ENCODE results near the gene CHMP2A. TPM values are rescaled to one million over a fixed set of nuclear protein-coding genes. Genes with fewer than 3 reads are reported as not detected.

CHMP2A gene
- total RNA-seq, 2 experiments from 2014 or later: 88.3 to 90.0 TPM

DNA sequence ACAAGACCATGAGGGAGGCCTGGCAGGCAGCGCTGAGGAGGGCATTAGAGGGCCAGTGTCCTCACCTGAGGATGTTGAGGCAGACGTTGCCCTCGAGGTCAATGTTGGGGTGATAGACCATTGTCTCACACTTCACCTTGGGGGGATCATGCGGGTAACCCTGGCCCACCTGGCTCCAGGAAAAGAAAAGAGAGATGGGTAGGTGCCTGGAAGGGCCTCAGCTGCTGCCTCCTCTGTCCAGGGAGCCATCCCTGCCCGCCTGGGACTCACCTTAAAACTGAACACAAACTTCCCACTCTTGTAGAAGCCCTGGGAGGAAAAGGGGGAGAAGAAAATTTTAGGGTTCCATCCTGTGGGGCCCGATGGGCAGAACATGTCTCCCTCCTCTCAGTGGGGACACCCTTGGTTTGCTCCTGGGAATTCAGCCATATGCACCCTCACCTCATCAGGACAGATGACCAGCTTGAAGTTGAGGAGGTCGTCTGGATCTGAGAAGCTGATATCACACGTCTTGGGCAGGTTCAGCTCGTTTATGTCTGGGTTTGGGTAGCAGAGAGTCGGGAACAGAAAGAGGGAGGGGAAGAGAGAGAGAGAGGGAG is 1.8 kb upstream of the CHMP2A start:
- H3K4me3 Mint-ChIP-seq: peak overlapping the region; percentile 98
- POLR2A ChIA-PET: interaction anchor here (0.7 to 4.2 kb wide), 5 partner anchors 8 to 37 kb away, joined by 3 to 39 read pairs (median 4); partner anchors contain the start of genes TRIM28 and ZBTB45
- CTCF ChIA-PET: interaction anchor here (1.4 kb wide), 1 partner anchor 36 kb away, joined by 6 read pairs; the partner anchor contains the start of gene ZBTB45
- H3K36me3 Mint-ChIP-seq (ENCODE audit: low read depth): peaks cover 61% of the 10 kb centered on the region
- DNase-seq: no peak
- H3K27me3 Mint-ChIP-seq: no peaks in the 10 kb centered on the region
- peaks cover 48% of the 10 kb centered on the region for H3K4me1 Mint-ChIP-seq (ENCODE audit: low read depth)
- peak overlapping the region; percentile 100 for H3K27ac Mint-ChIP-seq
- ATAC-seq: no peak
- intact Hi-C loops (cut with micrococcal nuclease): no loop called here
- TF ChIP-seq, protein P1, sequence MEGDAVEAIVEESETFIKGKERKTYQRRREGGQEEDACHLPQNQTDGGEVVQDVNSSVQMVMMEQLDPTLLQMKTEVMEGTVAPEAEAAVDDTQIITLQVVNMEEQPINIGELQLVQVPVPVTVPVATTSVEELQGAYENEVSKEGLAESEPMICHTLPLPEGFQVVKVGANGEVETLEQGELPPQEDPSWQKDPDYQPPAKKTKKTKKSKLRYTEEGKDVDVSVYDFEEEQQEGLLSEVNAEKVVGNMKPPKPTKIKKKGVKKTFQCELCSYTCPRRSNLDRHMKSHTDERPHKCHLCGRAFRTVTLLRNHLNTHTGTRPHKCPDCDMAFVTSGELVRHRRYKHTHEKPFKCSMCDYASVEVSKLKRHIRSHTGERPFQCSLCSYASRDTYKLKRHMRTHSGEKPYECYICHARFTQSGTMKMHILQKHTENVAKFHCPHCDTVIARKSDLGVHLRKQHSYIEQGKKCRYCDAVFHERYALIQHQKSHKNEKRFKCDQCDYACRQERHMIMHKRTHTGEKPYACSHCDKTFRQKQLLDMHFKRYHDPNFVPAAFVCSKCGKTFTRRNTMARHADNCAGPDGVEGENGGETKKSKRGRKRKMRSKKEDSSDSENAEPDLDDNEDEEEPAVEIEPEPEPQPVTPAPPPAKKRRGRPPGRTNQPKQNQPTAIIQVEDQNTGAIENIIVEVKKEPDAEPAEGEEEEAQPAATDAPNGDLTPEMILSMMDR (IDR thresholded peaks at IDR 0.05): no peak
- H3K9me3 Mint-ChIP-seq: no peaks in the 10 kb centered on the region

DNA sequence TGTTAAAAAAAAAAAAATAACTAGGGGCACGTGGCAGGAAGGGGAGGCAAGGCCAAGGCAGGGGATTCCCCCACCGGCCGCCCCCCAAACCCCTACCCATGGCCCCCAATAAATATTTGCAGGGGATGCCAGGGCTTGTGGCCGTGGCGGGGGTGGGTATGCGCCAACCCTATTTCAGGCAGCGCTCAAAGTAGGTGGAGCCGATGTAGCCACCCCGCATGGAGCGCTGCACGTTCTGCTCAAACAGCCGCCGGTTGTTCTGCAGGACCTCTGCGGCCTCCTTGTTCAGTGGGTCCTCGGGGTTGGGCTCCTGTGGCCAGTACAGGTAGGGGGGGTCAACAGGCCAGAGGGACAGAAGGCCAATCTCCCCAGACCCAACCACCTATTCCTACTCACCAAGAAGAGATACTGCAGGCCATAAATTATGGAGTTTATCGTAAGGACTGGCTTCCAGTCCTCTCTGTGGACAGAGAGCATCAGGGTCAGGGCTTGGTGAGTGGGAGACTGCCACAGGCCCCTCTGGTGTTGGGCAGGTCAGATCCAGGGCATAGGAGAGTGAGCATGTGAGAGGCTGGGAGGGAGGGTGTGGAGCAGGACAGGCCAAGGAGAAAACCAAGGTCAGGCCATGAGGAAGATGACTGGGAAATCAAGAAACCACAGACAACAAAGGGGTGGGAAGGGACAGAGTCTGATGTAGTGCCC is 1.2 kb upstream of the CHMP2A start:
- H3K4me3 Mint-ChIP-seq: peak overlapping the region; percentile 98
- ChIA-PET CTCF (interaction anchor here (1.2 to 3.1 kb wide), 5 partner anchors 25 to 42 kb away, joined by 4 to 19 read pairs (median 6); partner anchors contain the start of gene ZBTB45), POLR2A (interaction anchor here (0.7 to 13.1 kb wide), 12 partner anchors 7 to 206 kb away, joined by 3 to 164 read pairs (median 7); partner anchors contain the start of genes MZF1, TRIM28, ZBTB45 and ZNF446)
- no peaks in the 10 kb centered on the region for H3K27me3 Mint-ChIP-seq
- H3K4me1 Mint-ChIP-seq (ENCODE audit: low read depth): peaks cover 42% of the 10 kb centered on the region
- no peaks in the 10 kb centered on the region for H3K9me3 Mint-ChIP-seq
- peaks cover 64% of the 10 kb centered on the region for H3K36me3 Mint-ChIP-seq (ENCODE audit: low read depth)
- intact Hi-C loops (cut with micrococcal nuclease): no loop called here
- TF ChIP-seq, protein P1 (IDR thresholded peaks at IDR 0.05): no peak
- DNase-seq: no peak
- ATAC-seq: no peak
- H3K27ac Mint-ChIP-seq: peak overlapping the region; percentile 100

DNA sequence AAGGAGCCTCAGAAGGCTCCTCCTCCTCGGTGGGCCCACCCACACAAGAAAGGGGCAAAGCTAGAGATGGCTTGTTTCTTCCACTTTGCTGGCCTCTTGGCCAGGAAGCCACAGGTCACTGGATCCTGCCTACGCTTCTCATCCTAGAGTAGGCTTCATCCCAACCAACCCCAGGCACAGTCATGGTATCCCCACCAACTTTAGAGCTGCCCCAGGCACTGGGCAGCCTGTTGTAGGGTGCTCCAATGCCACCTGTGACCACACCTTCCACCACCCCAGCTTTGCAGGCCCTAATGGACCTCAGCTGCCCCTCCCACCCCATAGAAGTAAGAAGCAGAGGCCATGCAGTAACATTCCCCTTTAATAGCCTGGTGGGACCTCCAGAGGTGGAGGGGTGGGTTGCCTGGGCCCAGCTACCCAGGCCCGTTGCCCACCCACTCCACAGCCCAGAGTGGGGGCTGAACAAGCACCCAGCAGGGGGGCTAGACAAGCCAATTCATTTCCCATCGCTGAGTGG is 522 bp upstream of the CHMP2A start:
- TF ChIP-seq, protein P1 (IDR thresholded peaks at IDR 0.05): no peak
- Mint-ChIP-seq H3K27me3 (no peaks in the 10 kb centered on the region), H3K4me3 (peak overlapping the region; percentile 98), H3K27ac (peak overlapping the region; percentile 100), H3K36me3 (ENCODE audit: low read depth) (peaks cover 71% of the 10 kb centered on the region), H3K4me1 (ENCODE audit: low read depth) (peaks cover 38% of the 10 kb centered on the region), H3K9me3 (no peaks in the 10 kb centered on the region)
- intact Hi-C loops (cut with micrococcal nuclease): no loop called here
- DNase-seq: no peak
- ChIA-PET CTCF (interaction anchor here (0.7 to 3.1 kb wide), 6 partner anchors 12 to 41 kb away, joined by 3 to 19 read pairs (median 4); partner anchors contain the start of genes TRIM28 and ZBTB45), POLR2A (interaction anchor here (0.7 to 13.1 kb wide), 10 partner anchors 8 to 206 kb away, joined by 3 to 164 read pairs (median 6); partner anchors contain the start of genes MZF1, TRIM28, ZBTB45 and ZNF446)
- ATAC-seq: no peak

DNA sequence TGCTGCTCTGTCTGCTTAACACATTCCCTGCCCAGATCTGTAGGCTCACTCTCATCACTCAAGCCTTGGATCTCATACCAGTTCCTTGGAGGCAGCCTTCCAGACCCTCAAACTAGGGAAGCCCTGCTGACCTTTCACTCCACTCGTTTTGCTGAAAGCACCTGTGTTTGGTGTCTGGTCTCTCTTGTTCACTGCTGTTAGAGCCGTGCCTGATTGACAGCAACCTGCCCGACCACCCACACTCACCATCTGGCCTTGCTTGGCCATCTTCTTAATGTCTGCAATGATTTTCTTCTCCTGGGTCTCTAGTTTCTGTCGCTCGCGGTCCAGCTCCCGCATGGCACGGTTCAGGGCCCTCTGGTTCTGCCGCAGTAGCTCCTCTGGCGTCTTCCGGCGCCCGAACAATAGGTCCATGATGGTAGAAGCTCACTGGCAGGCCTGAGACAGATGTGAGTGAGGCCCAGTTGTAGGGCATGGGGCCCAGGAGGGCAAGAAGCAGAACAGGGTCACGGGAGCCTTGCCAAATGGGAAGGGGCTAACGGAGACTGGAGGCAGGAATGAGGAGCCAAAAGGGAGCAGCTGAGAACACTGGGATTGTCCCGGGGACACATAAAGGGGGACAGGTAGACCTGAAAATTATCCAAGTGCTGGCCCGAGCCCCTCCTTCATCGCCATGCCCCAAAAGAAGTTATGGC is 959 bp downstream of the CHMP2A start:
- Mint-ChIP-seq H3K27ac (peak overlapping the region; percentile 100), H3K4me1 (ENCODE audit: low read depth) (peaks cover 36% of the 10 kb centered on the region), H3K27me3 (no peaks in the 10 kb centered on the region), H3K4me3 (peak overlapping the region; percentile 98), H3K9me3 (no peaks in the 10 kb centered on the region), H3K36me3 (ENCODE audit: low read depth) (peaks cover 71% of the 10 kb centered on the region)
- ATAC-seq: no peak
- intact Hi-C loops (cut with micrococcal nuclease): no loop called here
- TF ChIP-seq, protein P1 (IDR thresholded peaks at IDR 0.05): no peak
- CTCF ChIA-PET: interaction anchor here (1.5 to 3.1 kb wide), 3 partner anchors 27 to 35 kb away, joined by 4 to 19 read pairs (median 5); partner anchors contain the start of gene ZBTB45
- no peak for DNase-seq
- POLR2A ChIA-PET: interaction anchor here (0.8 to 13.1 kb wide), 10 partner anchors 9 to 207 kb away, joined by 3 to 164 read pairs (median 6); partner anchors contain the start of genes TRIM28, ZBTB45 and ZNF446

Measured in activated CD8-positive, alpha-beta T cell treated with anti-CD3 and anti-CD28 coated beads for 36 hours (primary cell).